GM18505 (cell line): ENCODE data around the gene PLEKHG4B.

Experiments
- ATAC-seq: cut with Tn5 transposase; IDR thresholded peaks from one replicate; pipeline ENCODE4 v1.9.1; 2021; ENCODE audit not compliant: unreplicated experiment
- POLR2A ChIP-seq: IDR thresholded peaks from 4 replicates; pipeline ENCODE4 v1.6.1; 2011; ENCODE audit warnings: borderline replicate concordance; ENCODE audit not compliant: insufficient read depth, insufficient read length; ENCODE audit errors: extremely low read depth

Gene PLEKHG4B

DNA sequence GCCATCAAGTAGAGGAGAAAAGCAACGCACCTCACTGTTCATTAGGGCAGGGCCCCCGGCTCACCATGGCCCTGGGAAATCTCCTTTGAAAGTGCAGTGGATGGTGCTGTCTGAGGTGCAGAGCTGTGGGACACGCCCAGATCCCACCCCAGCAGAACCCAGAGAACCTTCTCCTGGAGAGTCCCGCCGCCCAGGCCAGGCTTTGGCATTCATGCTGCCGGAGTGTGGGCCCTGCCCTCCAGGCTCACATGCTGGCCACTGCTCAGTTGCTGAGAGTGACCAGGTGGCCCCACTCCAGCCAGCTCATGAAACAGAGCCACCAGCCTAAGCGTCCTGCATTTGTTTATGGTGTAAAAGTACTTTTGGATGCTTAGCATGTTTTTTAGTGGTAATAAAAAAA lies 75.5 kb downstream of the PLEKHG4B start:
- no peak for ATAC-seq
- TF ChIP-seq POLR2A = no peak

DNA sequence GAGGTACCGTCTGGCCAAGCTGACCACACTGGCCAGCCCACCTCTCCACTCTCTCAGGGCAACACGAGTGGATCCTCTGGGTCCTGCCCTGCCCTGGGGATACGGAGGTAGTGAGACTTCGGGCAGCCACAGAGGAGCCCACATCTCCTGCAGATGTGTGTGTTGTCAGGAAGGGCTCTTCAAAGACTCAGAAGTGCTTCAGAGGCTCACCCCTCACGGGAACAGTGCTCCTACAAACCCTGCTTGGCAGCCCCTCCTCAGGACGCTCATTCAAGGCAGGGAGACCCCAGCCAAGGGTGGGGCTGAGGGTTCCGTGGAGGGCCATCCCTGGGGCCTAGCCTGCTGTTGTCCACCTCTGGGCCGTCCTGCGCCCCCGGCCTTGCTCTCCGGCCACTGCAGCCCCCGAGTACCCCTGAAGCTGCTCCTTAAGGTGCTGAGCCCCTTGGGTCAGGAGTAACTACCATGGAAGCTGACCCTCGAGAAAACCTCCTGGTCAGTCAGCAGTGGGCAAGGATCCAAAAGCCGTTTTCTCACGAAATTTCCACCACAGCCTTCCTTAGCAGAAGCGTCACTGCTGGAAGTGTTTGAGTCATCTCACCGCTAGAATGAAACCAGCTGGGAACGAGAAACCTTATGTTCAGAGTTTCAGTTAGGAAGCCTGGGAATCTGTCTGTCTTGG lies 76.2 kb downstream of the PLEKHG4B start:
- no peak for ATAC-seq
- no peak for TF ChIP-seq POLR2A

DNA sequence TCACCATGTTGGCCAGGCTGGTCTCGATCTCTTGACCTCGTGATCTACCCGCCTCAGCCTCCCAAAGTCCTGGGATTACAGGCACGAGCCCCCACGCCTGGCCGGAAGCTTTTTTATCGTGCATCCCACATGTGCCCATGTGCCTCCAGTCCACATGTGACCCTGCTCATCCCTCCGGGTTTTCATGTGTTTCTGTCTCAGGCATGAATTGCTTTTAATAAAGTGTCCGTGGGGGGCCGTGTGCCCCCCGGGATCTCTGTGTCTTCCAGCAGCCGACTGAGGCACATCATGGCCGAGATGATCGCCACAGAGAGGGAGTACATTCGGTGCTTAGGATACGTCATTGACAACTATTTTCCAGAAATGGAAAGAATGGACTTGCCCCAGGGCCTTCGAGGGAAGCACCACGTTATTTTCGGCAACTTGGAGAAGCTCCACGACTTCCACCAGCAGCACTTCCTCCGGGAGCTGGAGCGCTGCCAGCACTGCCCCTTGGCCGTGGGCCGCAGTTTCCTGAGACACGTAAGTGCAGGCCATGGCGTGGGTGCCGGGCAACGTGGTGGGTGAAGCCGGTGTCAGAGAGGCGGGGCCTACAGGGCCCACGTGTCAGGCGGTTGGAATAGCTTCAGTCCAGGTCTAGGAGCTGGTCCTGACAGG lies 77.2 kb downstream of the PLEKHG4B start:
- TF ChIP-seq POLR2A = no peak
- ATAC-seq = no peak

DNA sequence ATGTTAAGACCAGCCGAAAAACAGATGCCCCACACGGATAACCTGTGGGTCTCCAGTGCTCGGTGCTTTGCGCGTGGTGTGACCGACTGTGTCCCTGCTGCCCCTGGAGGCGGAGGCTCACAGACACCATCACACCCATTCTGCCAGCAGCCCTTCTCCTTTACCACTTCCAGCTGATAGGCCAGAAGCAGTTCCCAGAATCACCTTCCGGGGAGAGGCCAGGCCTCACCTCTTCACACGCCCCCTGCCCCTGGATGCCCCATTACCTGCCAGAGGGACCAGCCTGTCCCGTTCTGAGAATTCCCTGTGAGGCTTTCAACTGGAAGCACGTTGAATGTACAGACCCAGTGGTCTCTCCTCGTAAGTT lies 77.7 kb downstream of the PLEKHG4B start:
- no peak for ATAC-seq
- no peak for TF ChIP-seq POLR2A

DNA sequence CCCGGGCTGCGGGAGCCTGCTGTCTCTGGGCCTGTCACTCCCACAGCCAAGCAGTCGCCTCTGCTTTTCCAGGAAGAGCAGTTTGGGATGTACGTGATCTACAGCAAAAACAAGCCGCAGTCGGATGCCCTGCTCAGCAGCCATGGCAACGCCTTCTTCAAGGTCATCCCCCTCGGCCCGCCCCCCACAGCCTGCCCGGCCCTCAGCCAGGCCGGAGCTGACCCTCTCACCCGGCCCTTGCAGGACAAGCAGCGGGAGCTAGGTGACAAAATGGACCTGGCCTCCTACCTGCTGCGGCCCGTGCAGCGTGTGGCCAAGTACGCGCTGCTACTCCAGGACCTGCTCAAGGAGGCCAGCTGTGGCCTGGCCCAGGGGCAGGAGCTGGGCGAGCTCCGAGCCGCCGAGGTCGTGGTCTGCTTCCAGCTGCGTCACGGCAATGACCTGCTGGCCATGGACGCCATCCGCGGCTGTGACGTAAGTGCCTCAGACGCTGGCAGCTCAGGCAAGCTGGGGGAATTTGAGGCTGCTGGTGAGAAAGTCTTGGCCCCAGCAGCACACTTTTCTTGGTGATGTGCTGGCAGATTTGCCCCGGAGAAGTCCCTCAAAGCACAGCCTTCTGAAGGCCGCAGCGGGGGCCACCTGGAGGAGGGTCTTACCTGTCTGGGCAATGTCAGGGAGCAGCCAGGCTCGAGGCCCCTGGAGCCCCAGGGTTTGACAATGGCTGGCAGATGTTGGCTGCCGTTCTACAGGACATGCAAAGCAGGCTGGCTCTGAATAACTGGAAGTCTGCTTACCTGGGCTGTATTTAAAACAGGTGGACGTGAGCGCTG lies 79.2 kb downstream of the PLEKHG4B start:
- no peak for ATAC-seq
- no peak for TF ChIP-seq POLR2A

DNA sequence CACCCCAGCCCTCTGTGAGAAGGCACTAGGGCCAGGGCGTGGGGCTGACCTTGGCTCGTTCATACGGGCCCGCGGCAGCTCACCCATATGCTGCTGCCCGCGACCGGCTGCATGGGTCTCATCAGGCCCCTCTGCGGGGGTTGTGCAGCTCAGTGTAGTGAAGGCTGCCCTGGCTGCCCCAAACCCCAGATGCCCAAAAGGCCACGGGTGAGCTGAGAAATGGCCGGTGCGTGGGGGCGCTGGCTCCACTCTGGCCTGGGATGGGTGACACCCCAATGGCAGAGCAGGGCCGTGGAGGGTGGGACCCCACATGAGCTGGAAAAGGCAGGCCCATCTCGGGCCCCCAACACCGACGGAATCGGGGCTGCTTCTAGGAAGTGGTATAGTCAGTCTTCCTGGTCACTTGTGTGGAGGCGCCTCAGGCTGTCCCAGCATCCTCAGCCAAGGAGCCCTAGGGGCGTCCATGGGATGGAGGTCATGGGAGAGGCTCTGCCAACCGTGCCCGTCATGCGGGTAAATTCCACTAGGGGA lies 79.9 kb downstream of the PLEKHG4B start:
- ATAC-seq = no peak
- TF ChIP-seq POLR2A = no peak

DNA sequence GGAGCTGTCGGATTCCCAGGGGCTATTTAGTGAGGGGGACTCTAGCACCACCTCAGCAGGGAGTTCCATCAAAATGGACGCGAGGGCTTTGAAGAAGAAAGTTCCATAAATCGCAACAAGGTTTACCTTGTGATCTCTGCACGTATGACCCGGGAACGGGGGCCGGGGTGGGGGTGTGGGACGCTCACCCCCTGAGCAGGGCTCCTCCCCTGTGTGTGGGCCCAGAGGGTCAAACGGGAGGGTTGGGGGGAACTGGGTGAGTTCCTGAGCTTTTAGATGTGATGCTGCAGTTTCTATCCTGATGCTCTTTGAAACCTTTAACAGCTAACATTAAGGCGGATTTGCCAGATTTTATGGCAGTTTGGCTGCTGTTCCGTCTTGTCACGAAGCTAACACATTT lies 80.5 kb downstream of the PLEKHG4B start:
- TF ChIP-seq POLR2A = no peak
- no peak for ATAC-seq

DNA sequence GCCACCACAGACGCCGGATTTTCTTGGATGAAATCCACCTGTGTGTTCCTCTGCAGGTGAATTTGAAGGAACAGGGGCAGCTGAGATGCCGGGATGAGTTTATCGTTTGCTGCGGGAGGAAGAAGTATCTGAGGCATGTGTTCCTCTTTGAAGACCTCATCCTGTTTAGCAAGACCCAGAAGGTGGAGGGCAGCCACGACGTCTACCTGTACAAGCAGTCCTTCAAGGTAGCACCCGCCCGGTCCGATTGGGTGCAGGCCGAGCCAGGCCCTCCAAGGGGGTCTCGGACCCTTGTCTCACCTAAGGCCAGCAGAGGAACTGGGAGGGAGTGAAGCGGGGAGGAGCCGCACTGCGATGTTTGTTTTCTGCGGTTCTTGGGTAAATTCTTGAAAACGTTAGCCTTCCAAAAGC lies 80.9 kb downstream of the PLEKHG4B start:
- no peak for TF ChIP-seq POLR2A
- no peak for ATAC-seq

DNA sequence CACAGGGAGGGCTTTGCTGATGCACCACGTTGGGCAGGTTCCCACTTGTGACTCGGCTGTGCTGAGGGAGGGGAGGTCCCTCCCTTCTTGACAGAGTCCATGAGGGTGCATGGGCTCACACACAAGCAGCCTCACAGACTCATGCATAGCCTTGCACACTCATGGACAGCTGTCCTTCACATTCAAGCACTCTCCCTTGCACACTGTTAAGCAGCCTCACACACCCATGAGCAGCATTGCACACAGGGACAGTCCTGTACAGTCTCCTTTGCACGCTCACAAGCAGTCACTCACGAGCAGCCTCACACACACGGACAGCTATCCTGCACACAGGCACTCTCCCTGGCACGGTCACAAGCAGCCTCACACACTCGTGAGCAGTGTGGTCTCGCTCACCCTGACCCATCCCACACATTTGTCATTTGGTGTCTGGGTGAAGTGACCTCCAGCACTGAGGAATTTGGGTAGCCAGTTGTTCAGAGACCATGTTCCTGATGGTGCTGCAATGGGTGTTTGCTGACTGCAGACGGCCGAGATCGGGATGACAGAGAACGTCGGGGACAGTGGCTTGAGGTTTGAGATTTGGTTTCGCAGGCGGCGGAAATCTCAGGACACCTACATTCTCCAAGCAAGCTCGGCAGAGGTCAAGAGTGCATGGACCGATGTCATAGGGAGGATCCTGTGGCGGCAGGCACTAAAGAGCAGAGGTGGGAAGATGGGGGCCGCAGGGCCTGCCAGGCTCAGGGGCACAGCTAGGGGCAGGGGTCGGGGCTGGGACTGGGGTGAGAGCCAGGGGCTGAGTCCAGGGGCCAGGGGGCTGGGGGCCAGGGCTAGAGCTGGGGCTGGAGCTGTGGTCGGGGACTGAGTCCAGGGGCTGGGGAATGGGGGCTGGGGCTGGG lies 81.7 kb downstream of the PLEKHG4B start:
- no peak for TF ChIP-seq POLR2A
- ATAC-seq = no peak

DNA sequence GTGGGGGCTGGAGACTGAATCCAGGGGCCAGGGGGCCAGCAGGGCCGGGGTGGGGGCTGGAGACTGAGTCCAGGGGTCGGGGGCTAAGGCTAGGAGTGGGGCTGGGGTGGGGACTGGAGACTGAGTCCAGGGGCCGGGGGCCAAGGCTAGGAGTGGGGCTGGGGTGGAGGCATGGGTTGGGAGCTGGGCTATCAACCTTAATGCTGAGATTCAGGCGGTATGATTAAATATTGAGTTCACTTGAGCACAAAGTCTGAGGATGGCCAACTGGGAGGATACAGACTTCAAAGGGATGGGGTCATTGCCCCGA lies 82.3 kb downstream of the PLEKHG4B start:
- TF ChIP-seq POLR2A = no peak
- ATAC-seq = no peak

DNA sequence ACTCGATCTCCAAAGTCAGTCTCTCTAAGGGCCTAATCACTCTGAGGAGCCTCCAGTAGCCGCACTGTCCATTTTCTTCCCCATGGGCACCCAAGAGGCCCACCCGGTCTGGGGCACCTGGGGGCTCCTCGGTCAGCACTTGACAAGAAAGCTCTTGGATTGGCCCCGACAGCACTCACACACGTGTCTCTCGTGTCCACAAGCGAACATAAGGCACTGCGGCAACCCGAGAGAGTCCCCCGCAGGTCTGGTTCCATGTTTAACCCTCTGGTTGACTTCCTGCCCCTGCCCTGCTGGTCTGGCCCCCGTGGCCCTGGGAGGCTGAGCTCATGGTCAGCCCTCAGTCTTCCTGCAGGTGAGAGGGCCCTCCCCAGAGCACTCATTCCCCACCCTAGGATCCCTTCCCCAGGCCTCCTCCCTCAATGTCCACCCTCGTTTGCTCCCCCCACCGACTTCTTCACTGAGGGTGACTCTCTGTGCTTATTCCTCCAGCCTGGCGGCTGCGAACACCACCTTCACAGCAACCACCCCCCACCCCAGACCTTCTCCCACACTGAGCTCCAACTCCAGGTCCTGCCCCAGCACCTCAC lies 83.0 kb downstream of the PLEKHG4B start:
- ATAC-seq = no peak
- no peak for TF ChIP-seq POLR2A

DNA sequence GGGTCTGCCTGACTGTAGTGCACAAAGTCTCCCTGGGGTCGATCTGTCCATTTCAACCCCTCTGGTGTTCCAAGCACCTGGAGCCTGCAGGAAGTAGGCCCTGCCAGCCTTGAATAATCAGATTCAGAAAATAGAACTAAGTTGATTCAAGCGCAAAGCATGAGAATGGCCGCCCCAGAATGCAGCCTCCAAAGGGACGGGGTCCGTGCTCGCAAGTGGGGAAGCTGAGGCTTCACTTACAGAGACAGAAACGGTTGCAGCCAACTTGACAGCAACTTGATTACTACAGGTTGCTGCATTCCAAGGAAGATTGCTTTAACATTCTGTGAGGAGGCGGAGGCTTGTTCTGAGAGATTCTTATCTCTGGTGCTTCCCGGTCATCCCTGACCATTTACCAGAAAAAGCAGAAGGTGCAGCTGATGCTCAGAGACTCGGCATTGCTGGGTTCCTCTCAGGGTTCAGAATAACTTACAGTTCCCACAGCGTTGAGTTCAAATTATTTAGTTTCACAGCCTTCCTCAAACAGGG lies 84.4 kb downstream of the PLEKHG4B start:
- no peak for TF ChIP-seq POLR2A
- no peak for ATAC-seq
